ENCODE measurements around the gene RTP2. TPM values are rescaled to one million over a fixed set of nuclear protein-coding genes. Genes with fewer than 3 reads are reported as not detected.
A peak's percentile ranks its signal among the peaks of the same experiment; 100 is the strongest.

RTP2 gene
- total RNA-seq, 1 donor from 2014 or later: not detected

DNA sequence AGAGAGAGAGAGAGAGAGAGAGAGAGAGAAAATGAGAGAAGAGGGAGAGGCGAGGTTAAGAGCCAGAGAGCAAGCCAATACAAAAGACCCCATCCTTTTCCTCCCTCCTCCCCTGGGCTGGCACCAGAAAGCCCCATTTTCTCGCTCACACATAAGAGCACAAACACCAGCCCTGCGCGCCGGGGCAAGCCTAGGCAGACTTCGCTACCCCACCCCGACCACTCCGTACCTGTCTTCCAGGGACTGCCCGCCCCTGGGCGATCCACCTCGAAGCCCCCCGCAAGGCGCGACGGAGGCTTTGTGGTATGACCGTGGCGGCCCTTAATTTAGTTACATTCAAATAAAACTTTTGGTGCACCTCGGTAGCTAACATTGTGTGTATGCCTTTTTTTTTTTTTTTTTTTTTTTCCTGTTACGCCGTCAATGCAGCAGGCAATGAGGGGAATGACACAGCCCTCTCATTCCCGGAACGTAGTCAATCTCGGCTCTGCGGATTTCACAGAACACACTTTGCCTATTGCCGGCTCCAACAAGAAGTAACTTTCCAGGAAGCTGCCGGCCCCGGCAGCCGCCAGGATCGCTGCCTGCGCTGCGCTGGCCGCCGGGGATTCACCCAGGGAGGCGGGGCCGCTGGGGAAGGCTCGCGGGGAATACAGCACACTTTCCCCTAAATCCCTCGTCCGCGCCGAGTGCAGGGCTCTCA lies 35.2 kb upstream of the RTP2 start:
- no peak for FAIRE-seq

DNA sequence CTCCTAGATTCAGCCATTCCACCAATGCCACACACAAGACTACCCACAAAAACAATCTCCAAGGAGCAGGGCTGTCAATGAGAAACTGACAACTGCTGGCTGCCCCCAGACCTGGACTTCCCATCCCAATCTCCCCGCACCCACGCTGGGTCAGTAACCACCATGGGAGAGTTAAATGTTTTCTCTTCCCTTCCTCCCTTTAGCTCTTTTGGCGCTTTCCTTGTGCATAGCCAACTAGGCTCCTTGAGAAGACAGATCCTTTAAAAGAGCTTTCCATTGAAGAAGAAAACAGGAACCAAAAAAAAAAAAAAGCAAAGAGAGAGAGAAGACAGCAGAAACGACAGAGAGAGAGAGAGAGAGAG lies 34.6 kb upstream of the RTP2 start:
- peaks cover 46% of the 10 kb centered on the region for H3K4me1 ChIP-seq (ENCODE audit: insufficient read depth, low read length)
- Mint-ChIP-seq H3K36me3 (ENCODE audit: low read depth, unreplicated experiment) (peaks cover 5% of the 10 kb centered on the region), H3K27ac (ENCODE audit: unreplicated experiment) (peak overlapping the region; percentile 98), H3K4me3 (ENCODE audit: unreplicated experiment) (peak overlapping the region; percentile 94), H3K9me3 (ENCODE audit: unreplicated experiment) (no peaks in the 10 kb centered on the region), H3K27me3 (ENCODE audit: low read depth, unreplicated experiment) (no peaks in the 10 kb centered on the region), H3K4me1 (ENCODE audit: low read depth, unreplicated experiment) (peaks cover 49% of the 10 kb centered on the region)
- H3K27ac ChIP-seq (ENCODE audit: low read depth, low read length): peak overlapping the region; percentile 93
- FAIRE-seq (no peak), DNase-seq (ENCODE audit: low read depth) (no peak)
- no peaks in the 10 kb centered on the region for H3K27me3 ChIP-seq (ENCODE audit: insufficient read depth, low read length)
- H3K9me3 ChIP-seq (ENCODE audit: insufficient read depth, low read depth, low read length): no peaks in the 10 kb centered on the region
- TF ChIP-seq, protein P1, sequence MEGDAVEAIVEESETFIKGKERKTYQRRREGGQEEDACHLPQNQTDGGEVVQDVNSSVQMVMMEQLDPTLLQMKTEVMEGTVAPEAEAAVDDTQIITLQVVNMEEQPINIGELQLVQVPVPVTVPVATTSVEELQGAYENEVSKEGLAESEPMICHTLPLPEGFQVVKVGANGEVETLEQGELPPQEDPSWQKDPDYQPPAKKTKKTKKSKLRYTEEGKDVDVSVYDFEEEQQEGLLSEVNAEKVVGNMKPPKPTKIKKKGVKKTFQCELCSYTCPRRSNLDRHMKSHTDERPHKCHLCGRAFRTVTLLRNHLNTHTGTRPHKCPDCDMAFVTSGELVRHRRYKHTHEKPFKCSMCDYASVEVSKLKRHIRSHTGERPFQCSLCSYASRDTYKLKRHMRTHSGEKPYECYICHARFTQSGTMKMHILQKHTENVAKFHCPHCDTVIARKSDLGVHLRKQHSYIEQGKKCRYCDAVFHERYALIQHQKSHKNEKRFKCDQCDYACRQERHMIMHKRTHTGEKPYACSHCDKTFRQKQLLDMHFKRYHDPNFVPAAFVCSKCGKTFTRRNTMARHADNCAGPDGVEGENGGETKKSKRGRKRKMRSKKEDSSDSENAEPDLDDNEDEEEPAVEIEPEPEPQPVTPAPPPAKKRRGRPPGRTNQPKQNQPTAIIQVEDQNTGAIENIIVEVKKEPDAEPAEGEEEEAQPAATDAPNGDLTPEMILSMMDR (IDR thresholded peaks at IDR 0.05; ENCODE audit: insufficient read depth, low read depth, low read length): no peak
- TF ChIP-seq EZH2 (IDR thresholded peaks at IDR 0.05; ENCODE audit: insufficient read depth, low read length): no peak
- H3K4me3 ChIP-seq (ENCODE audit: insufficient read depth, low read depth, low read length): peak overlapping the region; percentile 69
- H2AFZ ChIP-seq (ENCODE audit: low read depth, low read length): no peak overlapping the region
- H3K4me2 ChIP-seq (ENCODE audit: low read length): peak overlapping the region; percentile 95
- H3K9ac ChIP-seq (ENCODE audit: low read length): peak overlapping the region; percentile 89
- H3K36me3 ChIP-seq (ENCODE audit: insufficient read depth, low read length): peaks cover 20% of the 10 kb centered on the region
- peaks cover 45% of the 10 kb centered on the region for H4K20me1 ChIP-seq (ENCODE audit: insufficient read depth, low read length)
- peaks cover 69% of the 10 kb centered on the region for H3K79me2 ChIP-seq (ENCODE audit: insufficient read depth, low read length)

More for the DNA sequence above, 35.2 kb upstream of the RTP2 start:
- H2AFZ ChIP-seq (ENCODE audit: low read depth, low read length): peak overlapping the region; percentile 74
- peak overlapping the region; percentile 89 for H3K9ac ChIP-seq (ENCODE audit: low read length)
- DNase-seq (ENCODE audit: low read depth): peak; percentile 64
- Mint-ChIP-seq H3K9me3 (ENCODE audit: unreplicated experiment) (no peaks in the 10 kb centered on the region), H3K4me1 (ENCODE audit: low read depth, unreplicated experiment) (peaks cover 51% of the 10 kb centered on the region), H3K36me3 (ENCODE audit: low read depth, unreplicated experiment) (peaks cover 5% of the 10 kb centered on the region), H3K27me3 (ENCODE audit: low read depth, unreplicated experiment) (no peaks in the 10 kb centered on the region), H3K4me3 (ENCODE audit: unreplicated experiment) (peak overlapping the region; percentile 94), H3K27ac (ENCODE audit: unreplicated experiment) (peak overlapping the region; percentile 98)
- H3K27me3 ChIP-seq (ENCODE audit: insufficient read depth, low read length): no peaks in the 10 kb centered on the region
- H3K9me3 ChIP-seq (ENCODE audit: insufficient read depth, low read depth, low read length): no peaks in the 10 kb centered on the region
- peaks cover 17% of the 10 kb centered on the region for H3K36me3 ChIP-seq (ENCODE audit: insufficient read depth, low read length)
- peaks cover 48% of the 10 kb centered on the region for H4K20me1 ChIP-seq (ENCODE audit: insufficient read depth, low read length)
- peaks cover 74% of the 10 kb centered on the region for H3K79me2 ChIP-seq (ENCODE audit: insufficient read depth, low read length)
- peak overlapping the region; percentile 95 for H3K4me2 ChIP-seq (ENCODE audit: low read length)
- TF ChIP-seq, protein P1 (IDR thresholded peaks at IDR 0.05; ENCODE audit: insufficient read depth, low read depth, low read length): no peak
- no peak for TF ChIP-seq EZH2 (IDR thresholded peaks at IDR 0.05; ENCODE audit: insufficient read depth, low read length)
- H3K27ac ChIP-seq (ENCODE audit: low read depth, low read length): peak overlapping the region; percentile 93
- peaks cover 51% of the 10 kb centered on the region for H3K4me1 ChIP-seq (ENCODE audit: insufficient read depth, low read length)
- peak overlapping the region; percentile 69 for H3K4me3 ChIP-seq (ENCODE audit: insufficient read depth, low read depth, low read length)

DNA sequence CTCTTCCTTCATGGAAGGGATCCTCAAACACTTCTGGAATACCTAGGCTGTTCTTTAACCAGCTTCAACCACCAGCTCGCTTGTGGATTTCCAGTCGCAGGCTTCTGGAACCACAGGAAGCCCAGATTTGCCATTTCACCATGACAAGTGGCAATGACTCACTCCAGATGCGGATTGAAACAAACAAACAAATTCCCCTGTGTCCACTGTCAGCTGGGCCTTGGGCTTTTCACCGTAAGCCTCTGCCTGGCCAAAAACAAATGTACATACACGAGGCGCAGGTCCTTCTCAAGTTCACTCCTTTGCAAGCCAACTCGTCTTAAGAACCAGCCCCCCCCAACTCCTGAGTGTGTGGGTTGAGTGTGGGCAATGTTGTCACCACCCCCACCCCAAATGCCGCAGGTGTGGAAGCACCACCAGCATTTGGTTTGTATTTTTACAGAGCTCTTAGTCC lies 34.1 kb upstream of the RTP2 start:
- TF ChIP-seq EZH2 (IDR thresholded peaks at IDR 0.05; ENCODE audit: insufficient read depth, low read length): no peak
- Histone ChIP-seq H2AFZ (ENCODE audit: low read depth, low read length) (no peak overlapping the region), H3K27me3 (ENCODE audit: insufficient read depth, low read length) (no peaks in the 10 kb centered on the region), H4K20me1 (ENCODE audit: insufficient read depth, low read length) (peaks cover 51% of the 10 kb centered on the region), H3K4me1 (ENCODE audit: insufficient read depth, low read length) (peaks cover 46% of the 10 kb centered on the region), H3K4me2 (ENCODE audit: low read length) (peak overlapping the region; percentile 95), H3K4me3 (ENCODE audit: insufficient read depth, low read depth, low read length) (no peak overlapping the region), H3K27ac (ENCODE audit: low read depth, low read length) (no peak overlapping the region), H3K79me2 (ENCODE audit: insufficient read depth, low read length) (peaks cover 64% of the 10 kb centered on the region), H3K9me3 (ENCODE audit: insufficient read depth, low read depth, low read length) (no peaks in the 10 kb centered on the region), H3K9ac (ENCODE audit: low read length) (no peak overlapping the region), H3K36me3 (ENCODE audit: insufficient read depth, low read length) (peaks cover 25% of the 10 kb centered on the region)
- Mint-ChIP-seq H3K4me1 (ENCODE audit: low read depth, unreplicated experiment) (peaks cover 46% of the 10 kb centered on the region), H3K4me3 (ENCODE audit: unreplicated experiment) (peak overlapping the region; percentile 94), H3K27me3 (ENCODE audit: low read depth, unreplicated experiment) (no peaks in the 10 kb centered on the region), H3K36me3 (ENCODE audit: low read depth, unreplicated experiment) (peaks cover 5% of the 10 kb centered on the region), H3K27ac (ENCODE audit: unreplicated experiment) (peak overlapping the region; percentile 98), H3K9me3 (ENCODE audit: unreplicated experiment) (no peaks in the 10 kb centered on the region)
- FAIRE-seq (no peak), DNase-seq (ENCODE audit: low read depth) (peak; percentile 64)
